Muscle layer of colon (tissue), 2 donors: ENCODE results near the gene MAPK8IP3.
"Not testable (repeated sequence)": the region's sequence is repeated elsewhere in the genome, so short reads cannot be mapped to it uniquely, and the experiment has no call there.

ENCODE experiments used
- H3K27ac ChIP-seq: one replicate; pipeline ENCODE4 v1.7.0; 2013; ENCODE audit warnings: low read depth, mild to moderate bottlenecking, low read length, moderate library complexity
- H3K27me3 ChIP-seq, 2 donors: one replicate each; pipeline ENCODE4 v1.7.0; 2013; ENCODE audit warnings: low read length in 2 of 2, mild to moderate bottlenecking in 2 of 2; ENCODE audit not compliant: insufficient read depth in 2 of 2, control insufficient read depth in 1 of 2
- H3K36me3 ChIP-seq: one replicate; pipeline ENCODE4 v1.7.0; 2013; ENCODE audit warnings: mild to moderate bottlenecking, low read length; ENCODE audit not compliant: insufficient read depth
- H3K4me1 ChIP-seq: one replicate; pipeline ENCODE4 v1.7.0; 2013; ENCODE audit warnings: mild to moderate bottlenecking, low read length; ENCODE audit not compliant: insufficient read depth
- H3K4me3 ChIP-seq, 2 donors: one replicate each; pipeline ENCODE4 v1.7.0; 2013; ENCODE audit warnings: low read length in 2 of 2, low read depth in 1 of 2, mild to moderate bottlenecking in 1 of 2, moderate library complexity in 1 of 2
- H3K9ac ChIP-seq: one replicate; pipeline ENCODE4 v1.7.0; 2013; ENCODE audit warnings: low read length
- H3K9me3 ChIP-seq: one replicate; pipeline ENCODE4 v1.7.0; 2013; ENCODE audit warnings: mild to moderate bottlenecking, low read length
- donor health status: abdominal sarcoma.
- donor health status: Adenocarcinoma of cecum.

Gene MAPK8IP3

GRCh38 chr16:1790261-1790610 is 84.2 kb downstream of the MAPK8IP3 start:
- Histone ChIP-seq H3K27ac (no peak overlapping the region), H3K36me3 (peaks cover 17% of the 10 kb centered on the region)

GRCh38 chr16:1790611-1791255 is 84.7 kb downstream of the MAPK8IP3 start:
- no peaks in the 10 kb centered on the region for H3K9me3 ChIP-seq
- H3K4me3 ChIP-seq, result no peak overlapping the region
- H3K27ac ChIP-seq, result no peak overlapping the region
- H3K36me3 ChIP-seq, result peaks cover 13% of the 10 kb centered on the region
- no peaks in the 10 kb centered on the region for H3K4me1 ChIP-seq
- no peak overlapping the region for H3K9ac ChIP-seq
- no peaks in the 10 kb centered on the region for H3K27me3 ChIP-seq

More at GRCh38 chr16:1790261-1790610, 84.2 kb downstream of the MAPK8IP3 start:
- H3K9me3 ChIP-seq, result no peaks in the 10 kb centered on the region
- H3K9ac ChIP-seq, result no peak overlapping the region
- no peaks in the 10 kb centered on the region for H3K27me3 ChIP-seq
- no peak overlapping the region for H3K4me3 ChIP-seq
- peaks cover 3% of the 10 kb centered on the region for H3K4me1 ChIP-seq

GRCh38 chr16:1791256-1791942 is 85.4 kb downstream of the MAPK8IP3 start:
- Histone ChIP-seq H3K27ac (no peak overlapping the region), H3K4me1 (no peaks in the 10 kb centered on the region), H3K27me3 (no peaks in the 10 kb centered on the region), H3K4me3 (no peak overlapping the region), H3K36me3 (peaks cover 8% of the 10 kb centered on the region), H3K9ac (no peak overlapping the region), H3K9me3 (no peaks in the 10 kb centered on the region)

- no peak overlapping the region for H3K9ac ChIP-seq
- no peaks in the 10 kb centered on the region for H3K9me3 ChIP-seq
- no peak overlapping the region for H3K27ac ChIP-seq
- no peaks in the 10 kb centered on the region for H3K27me3 ChIP-seq
- no peaks in the 10 kb centered on the region for H3K4me1 ChIP-seq
- peaks cover 6% of the 10 kb centered on the region for H3K36me3 ChIP-seq
- no peak overlapping the region for H3K4me3 ChIP-seq
Observed at GRCh38 chr16:1791943-1792812, 86.2 kb downstream of the MAPK8IP3 start.

GRCh38 chr16:1792836-1793577 is 87.0 kb downstream of the MAPK8IP3 start:
- Histone ChIP-seq H3K4me1 (no peaks in the 10 kb centered on the region), H3K9ac (no peak overlapping the region), H3K9me3 (no peaks in the 10 kb centered on the region), H3K36me3 (no peaks in the 10 kb centered on the region), H3K27me3 (no peaks in the 10 kb centered on the region), H3K27ac (no peak overlapping the region), H3K4me3 (no peak overlapping the region)

- no peaks in the 10 kb centered on the region for H3K36me3 ChIP-seq
Observed at GRCh38 chr16:1793578-1794220, 87.7 kb downstream of the MAPK8IP3 start, which contains the start of gene IGFALS. Gene IGFALS, minus strand, starts transcription at chr16:1793705. Its CDS starts 53 bp downstream, at chr16:1793652.

GRCh38 chr16:1794221-1794871 is 88.4 kb downstream of the MAPK8IP3 start:
- Histone ChIP-seq H3K4me1 (no peaks in the 10 kb centered on the region), H3K4me3 (no peak overlapping the region), H3K27ac (no peak overlapping the region), H3K36me3 (no peaks in the 10 kb centered on the region), H3K9ac (no peak overlapping the region), H3K27me3 (no peaks in the 10 kb centered on the region), H3K9me3 (no peaks in the 10 kb centered on the region)

More at GRCh38 chr16:1793578-1794220, 87.7 kb downstream of the MAPK8IP3 start, which contains the start of gene IGFALS:
- Histone ChIP-seq H3K9ac (no peak within 1 kb of the TSS), H3K27ac (no peak within 1 kb of the TSS), H3K4me1 (no peaks in the 10 kb centered on the region), H3K9me3 (no peaks in the 10 kb centered on the region), H3K4me3 (no peak within 1 kb of the TSS), H3K27me3 (no peaks in the 10 kb centered on the region)

- Histone ChIP-seq H3K27me3 (no peaks in the 10 kb centered on the region), H3K4me1 (no peaks in the 10 kb centered on the region), H3K27ac (no peak overlapping the region), H3K9me3 (no peaks in the 10 kb centered on the region), H3K36me3 (no peaks in the 10 kb centered on the region), H3K4me3 (no peak overlapping the region), H3K9ac (no peak overlapping the region)
Observed at GRCh38 chr16:1794908-1795666, 89.1 kb downstream of the MAPK8IP3 start.

GRCh38 chr16:1799263-1799662 is 93.3 kb downstream of the MAPK8IP3 start:
- not testable (repeated sequence) for H3K4me1 ChIP-seq, H3K36me3 ChIP-seq, H3K27ac ChIP-seq, H3K9ac ChIP-seq, H3K27me3 ChIP-seq, H3K9me3 ChIP-seq, H3K4me3 ChIP-seq

- Histone ChIP-seq H3K36me3 (no peaks in the 10 kb centered on the region), H3K4me3 (no peak overlapping the region), H3K9ac (no peak overlapping the region), H3K27me3 (no peaks in the 10 kb centered on the region), H3K27ac (no peak overlapping the region), H3K9me3 (no peaks in the 10 kb centered on the region), H3K4me1 (no peaks in the 10 kb centered on the region)
Observed at GRCh38 chr16:1800701-1801100, 94.7 kb downstream of the MAPK8IP3 start.
